Progenitor cell of endocrine pancreas (in vitro differentiated cells): ENCODE data around the gene MCM8. TPM values are rescaled to one million over a fixed set of nuclear protein-coding genes. Genes with fewer than 3 reads are reported as not detected.

ENCODE experiments used
- DNase-seq: peaks from one replicate; pipeline ENCODE4 v3.0.0; 2021; ENCODE audit warnings: low spot score; ENCODE audit not compliant: unreplicated experiment
- H3K27ac Mint-ChIP-seq: 2 replicates; pipeline ENCODE4 v1.8.0; 2021; ENCODE audit warnings: mild to moderate bottlenecking, moderate library complexity, mixed read lengths
- H3K27me3 Mint-ChIP-seq: 2 replicates; pipeline ENCODE4 v1.8.0; 2021; ENCODE audit warnings: mixed read lengths
- H3K36me3 Mint-ChIP-seq: 2 replicates; pipeline ENCODE4 v1.8.0; 2022; ENCODE audit warnings: mixed read lengths; ENCODE audit not compliant: insufficient read depth
- H3K4me1 Mint-ChIP-seq: 2 replicates; pipeline ENCODE4 v1.8.0; 2021; ENCODE audit warnings: low read depth, mixed read lengths
- H3K4me3 Mint-ChIP-seq: 2 replicates; pipeline ENCODE4 v1.8.0; 2021; ENCODE audit warnings: low read depth, mild to moderate bottlenecking, moderate library complexity, mixed read lengths
- H3K9me3 Mint-ChIP-seq: 2 replicates; pipeline ENCODE4 v1.8.0; 2021; ENCODE audit warnings: low read depth, mixed read lengths
- CTCF ChIP-seq: fragments of 200-600 bp; sonication (generic); IDR thresholded peaks from one replicate; pipeline ENCODE4 v1.5.0; 2021; ENCODE audit warnings: antibody characterized with exemption, mild to moderate bottlenecking; ENCODE audit not compliant: unreplicated experiment
- total RNA-seq: library from RNA; stranded (reverse); gene quantifications from 2 replicates; pipeline ENCODE4 v1.2.1, GENCODE V29; 2021

Gene MCM8
- total RNA-seq, 1 donor from 2014 or later = 18.5 TPM

- no peak for DNase-seq
- H3K4me1 Mint-ChIP-seq = no peaks in the 10 kb centered on the region
- no peaks in the 10 kb centered on the region for H3K27me3 Mint-ChIP-seq
- H3K27ac Mint-ChIP-seq = no peak overlapping the region
- no peak for TF ChIP-seq CTCF
- peaks cover 5% of the 10 kb centered on the region for H3K36me3 Mint-ChIP-seq
- H3K4me3 Mint-ChIP-seq = no peak overlapping the region
- H3K9me3 Mint-ChIP-seq = no peaks in the 10 kb centered on the region
Measured at GRCh38 chr20:5980720-5981538, 30.5 kb downstream of the MCM8 start.

GRCh38 chr20:5987383-5987782 is 36.9 kb downstream of the MCM8 start:
- no peak for TF ChIP-seq CTCF
- H3K4me1 Mint-ChIP-seq = no peaks in the 10 kb centered on the region
- H3K9me3 Mint-ChIP-seq = no peaks in the 10 kb centered on the region
- H3K36me3 Mint-ChIP-seq = peaks cover 5% of the 10 kb centered on the region
- no peak for DNase-seq
- H3K27me3 Mint-ChIP-seq = no peaks in the 10 kb centered on the region
- no peak overlapping the region for H3K4me3 Mint-ChIP-seq
- H3K27ac Mint-ChIP-seq = no peak overlapping the region

- no peak for TF ChIP-seq CTCF
- Mint-ChIP-seq H3K27me3 (no peaks in the 10 kb centered on the region), H3K4me1 (no peaks in the 10 kb centered on the region), H3K4me3 (no peak overlapping the region), H3K27ac (no peak overlapping the region), H3K9me3 (no peaks in the 10 kb centered on the region), H3K36me3 (peaks cover 5% of the 10 kb centered on the region)
- DNase-seq = no peak
Measured at GRCh38 chr20:5989539-5989938, 39.1 kb downstream of the MCM8 start.

GRCh38 chr20:5990946-5991345 is 40.5 kb downstream of the MCM8 start:
- Mint-ChIP-seq H3K9me3 (no peaks in the 10 kb centered on the region), H3K27me3 (no peaks in the 10 kb centered on the region), H3K4me3 (no peak overlapping the region), H3K4me1 (no peaks in the 10 kb centered on the region), H3K27ac (no peak overlapping the region), H3K36me3 (peaks cover 4% of the 10 kb centered on the region)
- TF ChIP-seq CTCF = no peak
- no peak for DNase-seq

- H3K27ac Mint-ChIP-seq = peak overlapping the region; percentile 37
- no peak for TF ChIP-seq CTCF
Measured at GRCh38 chr20:5991623-5992441, 41.4 kb downstream of the MCM8 start.

More at GRCh38 chr20:5991623-5992441, 41.4 kb downstream of the MCM8 start:
- no peak for DNase-seq
- no peaks in the 10 kb centered on the region for H3K9me3 Mint-ChIP-seq
- H3K4me3 Mint-ChIP-seq = no peak overlapping the region
- no peaks in the 10 kb centered on the region for H3K27me3 Mint-ChIP-seq
- H3K36me3 Mint-ChIP-seq = peaks cover 3% of the 10 kb centered on the region
- no peaks in the 10 kb centered on the region for H3K4me1 Mint-ChIP-seq
